Erythroblast (primary cell): ENCODE results near the gene MACROD2.

ENCODE experiments used
- GATA1 ChIP-seq: IDR thresholded peaks from 2 replicates; pipeline ENCODE4 v1.6.1; 2011; ENCODE audit warnings: low read depth, mild to moderate bottlenecking, control low read depth, low read length, moderate library complexity
- POLR2A ChIP-seq: IDR thresholded peaks from 2 replicates; pipeline ENCODE4 v1.6.1; 2011; ENCODE audit warnings: mild to moderate bottlenecking, low read length

GRCh38 chr20:15328084-15328483 is 1332.8 kb downstream of the MACROD2 start:
- no peak for TF ChIP-seq POLR2A
- TF ChIP-seq GATA1, result no peak
